BJ (cell line): ENCODE measurements around the gene HMCN2. TPM values are rescaled to one million over a fixed set of nuclear protein-coding genes. Genes with fewer than 3 reads are reported as not detected.

ENCODE experiments used
- CTCF ChIA-PET: fragments of 350-600 bp; formaldehyde crosslinking; extraction: SDS; loops from one replicate; lab custom pipeline; 2021; ENCODE audit warnings: antibody characterized with exemption, inconsistent platforms; lab: Yijun Ruan, JAX
- POLR2A ChIA-PET: fragments of 300-600 bp; sonication (Branson Sonifier 250); formaldehyde crosslinking; extraction: SDS; loops from one replicate; lab custom pipeline; 2021; ENCODE audit warnings: antibody characterized with exemption; lab: Charles Lee
- DNase-seq: peaks from one replicate; pipeline ENCODE4 v3.0.0-alpha.2; 2011; ENCODE audit warnings: low read depth
- H3K27me3 ChIP-seq: 2 replicates; pipeline ENCODE4 v1.6.0; 2011; ENCODE audit warnings: low read length; ENCODE audit not compliant: control insufficient read depth, insufficient read depth
- H3K36me3 ChIP-seq: 2 replicates; pipeline ENCODE4 v1.5.1; 2011; ENCODE audit warnings: low read length; ENCODE audit not compliant: control insufficient read depth, insufficient read depth
- H3K4me3 ChIP-seq: 2 replicates; pipeline ENCODE4 v1.5.1; 2011; ENCODE audit warnings: low read depth, mild to moderate bottlenecking, control low read depth, low read length
- CTCF ChIP-seq: IDR thresholded peaks from 2 replicates; pipeline ENCODE4 v1.5.1; 2011; ENCODE audit warnings: low read depth, mild to moderate bottlenecking, control low read depth, inconsistent platforms, low read length, moderate library complexity; ENCODE audit not compliant: insufficient read depth
- polyA plus RNA-seq: library from polyadenylated mRNA; depleted of rRNA; stranded (reverse); fragments of >200 nt; gene quantifications from 2 replicates; pipeline ENCODE4 v1.2.3, GENCODE V29; 2011

The HMCN2 gene
- polyA plus RNA-seq, 1 experiment: not detected

DNA sequence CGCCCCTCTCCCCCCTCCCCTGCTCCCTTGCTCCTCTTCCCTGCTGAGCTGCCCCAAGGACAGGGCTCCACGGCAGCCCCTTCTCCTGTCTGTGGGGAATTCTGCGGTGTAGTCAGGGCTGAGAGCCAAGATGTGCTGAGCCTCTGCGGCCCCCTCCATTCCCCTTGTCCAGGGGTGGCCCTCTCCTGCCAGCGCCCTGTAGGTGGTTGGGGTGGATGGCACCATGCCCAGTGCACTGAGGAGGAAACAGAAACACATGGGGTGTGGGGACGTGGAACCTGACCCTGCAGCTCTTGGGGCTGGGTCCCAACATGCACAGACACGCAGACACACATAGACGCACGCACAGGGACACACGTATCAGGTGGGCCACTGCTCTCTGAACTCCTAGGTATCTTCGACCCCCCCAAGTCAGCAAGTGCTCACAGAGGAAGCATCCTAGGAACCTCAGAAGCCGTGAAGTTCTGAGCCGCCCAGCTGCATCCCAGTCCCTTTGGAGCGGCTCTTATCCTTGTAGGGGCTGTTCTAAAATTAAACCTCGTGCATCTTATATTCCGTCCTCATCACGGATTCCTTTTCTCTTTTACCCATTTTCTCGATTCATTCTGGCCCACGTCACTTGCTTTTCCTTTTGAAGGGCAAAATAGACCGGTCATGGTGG, 64.8 kb downstream of the HMCN2 start:
- Histone ChIP-seq H3K27me3 (peaks cover 49% of the 10 kb centered on the region), H3K36me3 (no peaks in the 10 kb centered on the region), H3K4me3 (no peak overlapping the region)
- TF ChIP-seq CTCF: no peak
- POLR2A ChIA-PET: no interaction called here
- no peak for DNase-seq
- CTCF ChIA-PET: no interaction called here

DNA sequence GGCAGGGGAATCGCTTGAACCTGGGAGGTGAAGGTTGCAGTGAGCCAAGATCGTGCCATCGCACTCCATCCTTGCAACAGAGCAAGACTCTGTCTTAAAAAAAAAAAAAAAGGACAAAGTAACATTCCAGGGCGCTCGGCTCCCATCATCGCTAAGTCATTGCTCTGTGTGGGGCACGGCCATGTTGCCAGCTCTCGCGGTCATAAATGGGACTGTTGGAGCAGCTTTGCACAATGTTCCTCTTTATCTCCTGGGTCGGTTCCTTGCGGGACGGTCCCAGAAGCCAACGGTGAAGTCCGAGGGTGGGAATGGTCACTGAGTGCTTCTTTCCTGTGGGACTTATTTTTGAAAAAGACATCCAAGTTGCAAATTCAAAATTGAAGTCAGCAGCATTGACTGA, 65.5 kb downstream of the HMCN2 start:
- H3K4me3 ChIP-seq: no peak overlapping the region
- H3K36me3 ChIP-seq: no peaks in the 10 kb centered on the region
- DNase-seq: no peak
- POLR2A ChIA-PET: no interaction called here
- no peak for TF ChIP-seq CTCF
- CTCF ChIA-PET: no interaction called here
- H3K27me3 ChIP-seq: peaks cover 47% of the 10 kb centered on the region

GRCh38 chr9:130331573-130331972, 66.0 kb downstream of the HMCN2 start:
- peak; percentile 35 for DNase-seq
- no peaks in the 10 kb centered on the region for H3K36me3 ChIP-seq
- TF ChIP-seq CTCF: no peak
- ChIA-PET POLR2A (no interaction called here), CTCF (interaction anchor here (0.7 to 1.1 kb wide), 2 partner anchors 10 to 89 kb away, joined by 3 read pairs; no protein-coding TSS in a partner anchor)
- H3K27me3 ChIP-seq: peaks cover 46% of the 10 kb centered on the region
- no peak overlapping the region for H3K4me3 ChIP-seq

GRCh38 chr9:130332384-130332926, 66.9 kb downstream of the HMCN2 start:
- H3K27me3 ChIP-seq: peaks cover 40% of the 10 kb centered on the region
- no peak for TF ChIP-seq CTCF
- H3K4me3 ChIP-seq: no peak overlapping the region
- no peaks in the 10 kb centered on the region for H3K36me3 ChIP-seq
- DNase-seq: no peak
- POLR2A ChIA-PET: no interaction called here
- CTCF ChIA-PET: interaction anchor here (0.7 to 1.1 kb wide), 3 partner anchors 9 to 225 kb away, joined by 3 read pairs; no protein-coding TSS in a partner anchor

- Histone ChIP-seq H3K27me3 (peaks cover 34% of the 10 kb centered on the region), H3K4me3 (no peak overlapping the region), H3K36me3 (no peaks in the 10 kb centered on the region)
- CTCF ChIA-PET: no interaction called here
- no peak for DNase-seq
- no peak for TF ChIP-seq CTCF
- POLR2A ChIA-PET: no interaction called here
Observed at GRCh38 chr9:130333041-130333711, 67.6 kb downstream of the HMCN2 start.
